ENCODE data around the gene PRR19.
A peak's percentile ranks its signal among the peaks of the same experiment; 100 is the strongest.

PRR19 gene

GRCh38 chr19:42303876-42304275 is 1.9 kb downstream of the PRR19 start:
- TF ChIP-seq CTCF (IDR thresholded peaks at IDR 0.05; ENCODE audit: control extremely low read depth, extremely low read depth, low read depth, missing control alignments) = no peak
- ChIA-PET POLR2A (interaction anchor here (0.7 kb wide), 1 partner anchor 52 kb away, joined by 7 read pairs; no protein-coding TSS in a partner anchor), CTCF (interaction anchor here (0.8 to 3.3 kb wide), 4 partner anchors 7 to 137 kb away, joined by 3 to 13 read pairs (median 4); no protein-coding TSS in a partner anchor)
- no peak for DNase-seq (ENCODE audit: extremely low spot score)

- no peak for DNase-seq (ENCODE audit: extremely low spot score)
- ChIA-PET CTCF (interaction anchor here (3.3 kb wide), 1 partner anchor 10 kb away, joined by 13 read pairs; no protein-coding TSS in a partner anchor), POLR2A (no interaction called here)
- no peak for TF ChIP-seq CTCF (IDR thresholded peaks at IDR 0.05; ENCODE audit: control extremely low read depth, extremely low read depth, low read depth, missing control alignments)
Measured at GRCh38 chr19:42306646-42307045, 4.7 kb downstream of the PRR19 start.

- CTCF ChIA-PET = no interaction called here
- DNase-seq (ENCODE audit: extremely low spot score) = no peak
- POLR2A ChIA-PET = no interaction called here
- TF ChIP-seq CTCF (IDR thresholded peaks at IDR 0.05; ENCODE audit: control extremely low read depth, extremely low read depth, low read depth, missing control alignments) = no peak
Measured at GRCh38 chr19:42309686-42310085, 7.8 kb downstream of the PRR19 start.

GRCh38 chr19:42311657-42312056 is 9.7 kb downstream of the PRR19 start:
- TF ChIP-seq CTCF (IDR thresholded peaks at IDR 0.05; ENCODE audit: control extremely low read depth, extremely low read depth, low read depth, missing control alignments) = no peak
- ChIA-PET POLR2A (no interaction called here), CTCF (interaction anchor here (1.3 to 1.8 kb wide), 2 partner anchors 32 to 126 kb away, joined by 3 to 5 read pairs; no protein-coding TSS in a partner anchor)
- DNase-seq (ENCODE audit: extremely low spot score) = no peak

GRCh38 chr19:42312370-42312769 is 10.4 kb downstream of the PRR19 start:
- no peak for DNase-seq (ENCODE audit: extremely low spot score)
- ChIA-PET CTCF (interaction anchor here (0.9 kb wide), 1 partner anchor 10 kb away, joined by 4 read pairs; no protein-coding TSS in a partner anchor), POLR2A (no interaction called here)
- TF ChIP-seq CTCF (IDR thresholded peaks at IDR 0.05; ENCODE audit: control extremely low read depth, extremely low read depth, low read depth, missing control alignments) = no peak

GRCh38 chr19:42313096-42313839 is 11.3 kb downstream of the PRR19 start, which contains the start of gene TMEM145:
TMEM145 (plus strand) TSS chr19:42313309; CDS start chr19:42313377, 68 bp downstream.
- peak; percentile 63 for DNase-seq (ENCODE audit: extremely low spot score)
- ChIA-PET POLR2A (no interaction called here), CTCF (no interaction called here)
- peak; percentile 5 for TF ChIP-seq CTCF (IDR thresholded peaks at IDR 0.05; ENCODE audit: control extremely low read depth, extremely low read depth, low read depth, missing control alignments)

Measured in GM10248 (cell line).